Gastrocnemius medialis (tissue), 4 donors: ENCODE data around the gene SOCS7.
A peak's percentile ranks its signal among the peaks of the same experiment; 100 is the strongest.

Experiments
- CTCF ChIP-seq, 5 experiments: fragments of 450-650 bp in 3 of 5; fragments of 200-600 bp in 2 of 5; sonication (generic) in 2 of 5; IDR thresholded peaks in 4 of 5; conservative IDR thresholded peaks in 1 of 5; 1 replicate in 4 of 5; 2 replicates in 1 of 5; pipeline ENCODE4 v1.5.1; 2016 to 2019; ENCODE audit warnings: antibody characterized with exemption in 5 of 5, mild to moderate bottlenecking in 3 of 5, moderate library complexity in 3 of 5
- POLR2A ChIP-seq, 2 donors: fragments of 450-650 bp; IDR thresholded peaks; one replicate each; pipeline ENCODE4 v1.6.1; 2017; ENCODE audit warnings: antibody characterized with exemption in 2 of 2, mild to moderate bottlenecking in 2 of 2, moderate library complexity in 2 of 2

DNA sequence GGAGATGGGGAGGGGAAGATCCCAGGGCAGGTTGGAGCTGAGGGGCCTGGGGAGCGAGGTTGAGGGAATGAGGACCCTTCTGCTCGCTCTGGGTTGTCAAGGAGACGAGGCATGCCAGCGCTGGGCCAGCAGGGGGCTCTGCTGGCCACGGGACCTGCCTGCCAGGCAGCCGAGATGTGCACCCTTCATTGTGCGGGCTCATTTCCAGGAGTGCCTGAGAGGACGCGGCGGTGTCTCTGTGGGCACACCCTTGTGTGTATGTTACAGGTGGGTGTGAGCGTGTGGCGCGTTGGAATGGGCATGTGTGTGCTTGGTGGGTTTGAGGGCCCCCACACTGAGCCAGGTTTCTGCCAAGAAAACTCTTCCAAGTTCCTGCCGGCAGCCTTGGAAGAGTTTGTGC lies 92.5 kb downstream of the SOCS7 start:
- TF ChIP-seq CTCF (IDR thresholded peaks at IDR 0.05 in 4 of 5, conservative IDR thresholded peaks at IDR 0.05 in 1 of 5) (peak; percentile 84 to 95 (median 93)), POLR2A (IDR thresholded peaks at IDR 0.05) (no peak)
